D721Med (cell line): ENCODE measurements around the gene PMPCA.

Experiments used
- DNase-seq: peaks from one replicate; pipeline ENCODE4 v3.0.0; 2011; ENCODE audit warnings: low spot score; ENCODE audit not compliant: insufficient read length
- FAIRE-seq: peaks from 2 replicates; lab custom pipeline; 2011; peaks lifted over from hg19 to GRCh38; lab: Jason Lieb, UNC
- TF ChIP-seq, protein P1 (sequence below): IDR thresholded peaks from 2 replicates; pipeline ENCODE4 v1.5.1; 2012; ENCODE audit warnings: mild to moderate bottlenecking, control low read depth; ENCODE audit not compliant: insufficient read depth; ENCODE audit errors: missing control alignments

PMPCA gene

DNA sequence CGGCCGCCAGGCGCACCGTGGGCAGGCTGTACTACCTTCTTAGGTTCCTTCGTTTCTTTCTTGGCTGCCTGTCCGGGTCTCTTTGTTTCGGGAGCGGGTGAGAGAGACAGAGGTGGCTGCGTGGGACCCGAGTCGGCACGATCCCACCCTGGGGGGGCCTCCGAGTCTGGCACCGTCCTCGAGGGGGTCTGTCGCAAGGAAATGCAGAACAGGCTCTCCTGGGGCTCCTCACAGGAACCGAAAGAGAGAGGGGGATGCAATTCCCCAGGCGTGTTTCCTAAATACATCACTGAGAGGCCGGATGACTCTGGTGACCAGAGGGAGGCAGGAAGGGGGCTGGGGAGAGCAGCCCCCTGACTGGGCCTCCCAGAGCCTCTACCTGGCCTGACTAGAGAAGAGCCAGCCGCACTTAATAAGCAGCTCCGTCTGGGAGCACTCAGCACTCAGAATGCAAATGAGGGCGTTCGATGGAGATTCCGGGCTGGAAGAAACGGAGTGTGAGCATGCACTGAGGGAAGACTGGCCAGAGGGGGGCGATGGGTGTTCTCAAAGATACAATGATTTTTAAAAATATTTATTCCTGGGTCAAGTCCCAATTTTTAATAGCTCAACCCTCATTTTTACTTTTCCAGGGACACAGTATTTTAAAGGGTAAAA is 40.9 kb downstream of the PMPCA start:
- FAIRE-seq = no peak
- TF ChIP-seq, protein P1, sequence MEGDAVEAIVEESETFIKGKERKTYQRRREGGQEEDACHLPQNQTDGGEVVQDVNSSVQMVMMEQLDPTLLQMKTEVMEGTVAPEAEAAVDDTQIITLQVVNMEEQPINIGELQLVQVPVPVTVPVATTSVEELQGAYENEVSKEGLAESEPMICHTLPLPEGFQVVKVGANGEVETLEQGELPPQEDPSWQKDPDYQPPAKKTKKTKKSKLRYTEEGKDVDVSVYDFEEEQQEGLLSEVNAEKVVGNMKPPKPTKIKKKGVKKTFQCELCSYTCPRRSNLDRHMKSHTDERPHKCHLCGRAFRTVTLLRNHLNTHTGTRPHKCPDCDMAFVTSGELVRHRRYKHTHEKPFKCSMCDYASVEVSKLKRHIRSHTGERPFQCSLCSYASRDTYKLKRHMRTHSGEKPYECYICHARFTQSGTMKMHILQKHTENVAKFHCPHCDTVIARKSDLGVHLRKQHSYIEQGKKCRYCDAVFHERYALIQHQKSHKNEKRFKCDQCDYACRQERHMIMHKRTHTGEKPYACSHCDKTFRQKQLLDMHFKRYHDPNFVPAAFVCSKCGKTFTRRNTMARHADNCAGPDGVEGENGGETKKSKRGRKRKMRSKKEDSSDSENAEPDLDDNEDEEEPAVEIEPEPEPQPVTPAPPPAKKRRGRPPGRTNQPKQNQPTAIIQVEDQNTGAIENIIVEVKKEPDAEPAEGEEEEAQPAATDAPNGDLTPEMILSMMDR = no peak
- DNase-seq = no peak

DNA sequence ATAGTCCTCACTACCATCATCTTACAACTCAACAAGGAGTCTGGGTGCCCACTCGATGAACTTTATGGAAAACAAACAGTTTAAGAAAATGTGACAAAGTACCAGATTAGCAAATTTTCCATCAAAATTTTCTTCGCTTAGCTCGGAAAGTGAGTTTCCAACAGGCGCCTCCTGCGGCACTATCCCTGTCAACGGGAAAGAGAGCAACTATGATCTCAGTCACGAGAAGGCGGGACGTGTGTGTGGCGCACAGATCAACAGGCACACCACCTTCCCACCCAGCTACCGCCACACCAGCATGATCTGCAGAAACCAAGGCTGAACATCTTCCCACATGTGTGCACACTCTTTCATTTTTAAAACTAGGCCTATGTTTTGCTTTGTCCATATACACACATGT is 42.9 kb downstream of the PMPCA start:
- DNase-seq (no peak), FAIRE-seq (no peak)

DNA sequence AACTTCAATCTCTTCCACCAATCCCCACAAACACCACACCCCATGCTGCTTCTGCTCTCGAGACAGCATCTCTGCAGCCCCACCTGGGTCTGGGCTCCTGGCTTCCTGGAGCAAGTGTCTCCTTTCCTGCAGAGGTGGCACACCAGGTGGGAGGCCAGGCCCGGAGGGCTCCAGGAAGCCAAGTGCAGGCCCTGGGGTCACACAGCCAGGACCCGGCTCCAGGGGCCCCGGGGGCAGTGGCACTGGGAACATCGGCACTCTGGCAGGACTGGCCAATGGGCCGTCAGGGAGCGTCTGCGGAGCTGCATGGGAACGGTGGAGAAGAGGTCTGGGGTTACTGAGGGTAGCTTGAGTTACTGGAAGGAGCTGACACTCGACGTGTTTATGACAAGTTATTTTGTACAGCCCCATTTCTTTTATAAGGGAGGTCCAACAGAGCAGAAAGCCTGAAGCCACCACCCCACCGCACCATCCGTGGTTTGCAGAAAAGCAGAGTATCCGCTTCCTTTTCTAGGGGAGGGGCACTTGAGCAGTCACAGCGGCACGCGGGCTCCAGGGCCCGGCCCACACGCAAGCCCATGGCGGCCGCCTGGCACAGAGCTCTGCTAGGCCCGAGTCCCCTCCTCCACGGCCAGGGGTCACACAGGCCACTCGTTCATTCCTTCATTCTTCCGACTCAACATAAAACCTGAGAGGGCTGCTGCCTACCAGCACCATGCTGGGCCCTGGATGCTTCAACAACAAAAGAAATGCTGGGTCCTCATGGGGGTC is 43.8 kb downstream of the PMPCA start:
- FAIRE-seq = no peak
- TF ChIP-seq, protein P1 = no peak

More for the DNA sequence above, 42.9 kb downstream of the PMPCA start:
- TF ChIP-seq, protein P1 = no peak

DNA sequence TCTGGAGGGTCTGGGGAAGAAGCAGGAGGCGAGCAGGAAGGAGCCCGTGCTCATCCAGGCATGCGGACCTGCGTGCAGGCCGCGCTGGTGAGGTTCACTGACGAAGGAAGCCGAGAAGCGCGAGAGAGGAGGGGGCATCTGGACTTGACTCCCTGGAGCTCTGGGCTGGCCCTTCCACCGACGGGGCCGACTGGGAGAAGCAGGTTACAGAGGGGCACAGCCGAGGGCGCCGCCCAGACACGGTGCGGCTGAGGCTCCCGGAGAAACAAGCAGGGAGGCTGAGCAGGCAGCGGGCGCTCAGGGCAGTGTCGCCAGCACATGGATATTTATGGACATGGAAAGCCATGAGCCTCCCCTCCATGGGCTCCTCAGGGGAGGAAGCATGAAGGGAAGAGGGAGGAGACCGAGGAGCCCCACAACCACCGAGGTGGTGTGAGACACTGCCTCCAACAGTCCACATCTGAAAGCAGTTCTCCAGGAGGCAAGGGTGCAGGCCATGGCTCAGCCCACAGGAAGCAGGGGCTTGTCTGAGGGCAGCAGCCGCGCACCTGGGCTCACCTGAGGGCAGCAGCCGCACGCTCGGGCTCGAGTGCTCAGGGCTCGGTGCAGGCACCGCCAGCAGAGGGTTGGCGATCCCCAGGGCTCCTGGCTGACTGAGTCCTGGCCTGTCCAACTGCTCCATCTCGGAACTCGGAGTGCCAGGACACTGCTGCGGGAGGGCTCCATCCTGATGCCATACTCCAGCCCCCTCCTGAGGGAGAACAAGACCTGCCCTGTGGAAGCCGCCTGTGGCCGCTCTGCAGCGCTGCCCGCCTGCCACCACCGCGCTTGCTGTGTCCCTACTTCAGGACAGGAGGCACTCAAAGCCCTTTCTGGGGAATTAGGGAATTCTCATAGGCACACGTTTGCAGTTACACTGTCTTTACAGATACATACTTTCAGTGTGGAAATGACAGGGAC is 44.9 kb downstream of the PMPCA start:
- TF ChIP-seq, protein P1 = no peak
- FAIRE-seq (no peak), DNase-seq (no peak)

More for the DNA sequence above, 43.8 kb downstream of the PMPCA start:
- no peak for DNase-seq

DNA sequence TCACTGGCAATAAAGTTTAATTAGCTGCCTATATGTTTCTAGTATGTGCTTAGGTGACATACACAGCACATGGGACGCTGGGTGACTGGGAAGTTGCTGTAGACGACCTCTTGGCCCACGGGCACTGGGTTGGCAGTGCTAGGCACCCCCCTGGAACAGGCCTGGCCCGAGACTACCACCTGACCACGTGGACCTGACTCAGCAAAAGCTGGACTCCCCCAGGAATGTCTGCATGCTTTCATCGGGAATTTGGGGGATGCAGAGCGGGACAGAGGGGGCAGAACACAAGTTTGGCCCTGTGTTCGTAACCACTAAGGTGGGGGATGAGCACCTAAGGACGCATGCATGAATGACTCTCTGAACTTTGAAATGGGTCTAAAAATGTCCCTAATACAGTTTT is 45.8 kb downstream of the PMPCA start:
- TF ChIP-seq, protein P1 = no peak
- no peak for FAIRE-seq
- DNase-seq = no peak

DNA sequence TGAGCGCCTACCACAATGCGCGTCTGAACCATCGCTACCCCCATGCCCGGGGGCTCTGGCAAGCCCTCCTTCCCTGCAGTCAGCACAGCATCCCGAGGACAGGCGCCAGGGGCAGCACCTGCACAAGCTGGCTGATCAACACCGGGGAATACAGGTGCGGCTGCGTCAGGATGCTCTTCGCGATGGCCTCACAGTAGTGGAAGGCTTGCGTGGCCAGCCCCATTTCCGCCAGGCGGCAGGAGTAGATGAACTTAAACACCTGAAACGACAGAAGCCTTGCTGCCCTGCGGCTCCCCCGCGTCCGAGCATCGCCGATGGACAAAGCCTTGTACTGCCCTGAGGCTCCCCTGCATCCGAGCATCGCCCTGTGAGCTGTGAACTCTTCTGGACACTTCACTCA is 46.9 kb downstream of the PMPCA start:
- FAIRE-seq = no peak
- DNase-seq = no peak
- TF ChIP-seq, protein P1 = no peak
